HepG2 (cell line): ENCODE results near the gene BBLN. TPM values are rescaled to one million over a fixed set of nuclear protein-coding genes. Genes with fewer than 3 reads are reported as not detected.

Experiments used
- ARNTL ChIP-seq: sonication (generic); formaldehyde crosslinking; IDR thresholded peaks from 2 replicates; pipeline ENCODE4 v1.4.0; 2020; ENCODE audit warnings: mild to moderate bottlenecking, missing genetic modification reagents
- BHLHE40 ChIP-seq: IDR thresholded peaks from 2 replicates; pipeline ENCODE4 v1.6.1; 2011; ENCODE audit warnings: low read length, improper control_type of control experiment
- CBFB ChIP-seq: sonication (generic); formaldehyde crosslinking; IDR thresholded peaks from 2 replicates; pipeline ENCODE4 v1.4.0; 2020; ENCODE audit warnings: missing genetic modification reagents
- CBX5 ChIP-seq: sonication (generic); formaldehyde crosslinking; IDR thresholded peaks from 2 replicates; pipeline ENCODE4 v1.4.0; 2020; ENCODE audit warnings: missing genetic modification reagents, borderline replicate concordance
- ESRRA ChIP-seq: sonication (generic); formaldehyde crosslinking; IDR thresholded peaks from 2 replicates; pipeline ENCODE4 v1.5.1; 2020; ENCODE audit warnings: mild to moderate bottlenecking, low read depth, missing genetic modification reagents
- HIVEP1 ChIP-seq: sonication (generic); formaldehyde crosslinking; IDR thresholded peaks from 2 replicates; pipeline ENCODE4 v1.4.0; 2020; ENCODE audit warnings: mild to moderate bottlenecking, missing genetic modification reagents
- HOXA3 ChIP-seq: sonication (generic); formaldehyde crosslinking; IDR thresholded peaks from 2 replicates; pipeline ENCODE4 v1.5.0; 2020; ENCODE audit warnings: missing genetic modification reagents
- KMT2B ChIP-seq: IDR thresholded peaks from 2 replicates; pipeline ENCODE4 v1.6.1; 2016; ENCODE audit warnings: missing genetic modification reagents, missing compliant biosample characterization
- MLLT10 ChIP-seq: sonication (generic); formaldehyde crosslinking; IDR thresholded peaks from 2 replicates; pipeline ENCODE4 v1.4.0; 2020; ENCODE audit warnings: missing genetic modification reagents
- NCOA5 ChIP-seq: sonication (generic); formaldehyde crosslinking; IDR thresholded peaks from 2 replicates; pipeline ENCODE4 v1.4.0; 2020; ENCODE audit warnings: missing genetic modification reagents
- NR2F6 ChIP-seq, 2 experiments: IDR thresholded peaks; 2 replicates each; pipeline ENCODE4 v1.6.1; 2016; ENCODE audit warnings: antibody characterized with exemption in 1 of 2, mild to moderate bottlenecking in 1 of 2
- PAF1 ChIP-seq: IDR thresholded peaks from 2 replicates; pipeline ENCODE4 v1.6.1; 2016; ENCODE audit warnings: missing genetic modification reagents, missing compliant biosample characterization
- PAX8 ChIP-seq: sonication (generic); formaldehyde crosslinking; IDR thresholded peaks from 2 replicates; pipeline ENCODE4 v1.8.0; 2022; ENCODE audit warnings: mild to moderate bottlenecking, missing genetic modification reagents, borderline replicate concordance
- PHF5A ChIP-seq: IDR thresholded peaks from one replicate; pipeline ENCODE4 v1.6.1; 2018; ENCODE audit warnings: low read depth, missing genetic modification reagents; ENCODE audit not compliant: unreplicated experiment
- POLR2A ChIP-seq, 2 experiments: IDR thresholded peaks; 2 replicates each; pipeline ENCODE4 v1.6.1; 2011; ENCODE audit warnings: low read depth in 2 of 2, low read length in 2 of 2, mild to moderate bottlenecking in 1 of 2, moderate library complexity in 1 of 2; ENCODE audit not compliant: insufficient read depth in 1 of 2
- PREB ChIP-seq: sonication (generic); formaldehyde crosslinking; IDR thresholded peaks from 2 replicates; pipeline ENCODE4 v1.4.0; 2020; ENCODE audit warnings: missing genetic modification reagents
- RFX1 ChIP-seq: fragments of 450-650 bp; IDR thresholded peaks from 2 replicates; pipeline ENCODE4 v1.6.1; 2017
- YEATS4 ChIP-seq: sonication (generic); formaldehyde crosslinking; IDR thresholded peaks from 2 replicates; pipeline ENCODE4 v1.4.0; 2020; ENCODE audit warnings: missing genetic modification reagents, borderline replicate concordance
- ZFP41 ChIP-seq: sonication (generic); formaldehyde crosslinking; IDR thresholded peaks from 2 replicates; pipeline ENCODE4 v1.4.0; 2020; ENCODE audit warnings: mild to moderate bottlenecking, missing genetic modification reagents, borderline replicate concordance
- ZNF382 ChIP-seq: sonication (generic); formaldehyde crosslinking; IDR thresholded peaks from 2 replicates; pipeline ENCODE4 v1.5.0; 2020; ENCODE audit warnings: missing genetic modification reagents, mild to moderate bottlenecking, borderline replicate concordance
- ZNF556 ChIP-seq: sonication (generic); formaldehyde crosslinking; IDR thresholded peaks from 2 replicates; pipeline ENCODE4 v1.4.0; 2020; ENCODE audit warnings: mild to moderate bottlenecking, missing genetic modification reagents, borderline replicate concordance
- ZNF605 ChIP-seq: sonication (generic); formaldehyde crosslinking; IDR thresholded peaks from 2 replicates; pipeline ENCODE4 v1.8.0; 2022; ENCODE audit warnings: mild to moderate bottlenecking, missing genetic modification reagents
- ZNF704 ChIP-seq: sonication (generic); formaldehyde crosslinking; IDR thresholded peaks from 2 replicates; pipeline ENCODE4 v1.8.1; 2023; ENCODE audit warnings: mild to moderate bottlenecking, inconsistent platforms, moderate library complexity, missing genetic modification reagents, borderline replicate concordance
- ZNF790 ChIP-seq: sonication (generic); formaldehyde crosslinking; IDR thresholded peaks from 2 replicates; pipeline ENCODE4 v1.8.0; 2022; ENCODE audit warnings: missing genetic modification reagents, mild to moderate bottlenecking, borderline replicate concordance
- ZNF839 ChIP-seq: sonication (generic); formaldehyde crosslinking; IDR thresholded peaks from 2 replicates; pipeline ENCODE4 v1.4.0; 2020; ENCODE audit warnings: missing genetic modification reagents, mild to moderate bottlenecking, borderline replicate concordance
- polyA plus RNA-seq, 8 experiments: library from polyadenylated mRNA; depleted of rRNA in 3 of 8; stranded (reverse) in 7 of 8; unstranded in 1 of 8; fragments of >200 nt; fragmentation: Illumina TruSeq in 4 of 8; extraction: Trizol in 4 of 8; gene quantifications; 2 replicates each; pipeline versions ENCODE4 v1.2.1 to v1.2.3, GENCODE V29; 2011 to 2016; ENCODE audit warnings: low read depth in 4 of 8, missing spikeins in 1 of 8, mixed read lengths in 1 of 8; ENCODE audit not compliant: insufficient read depth in 1 of 8
- total RNA-seq, 5 experiments: library from RNA; depleted of rRNA; stranded (reverse); fragments of >200 nt; fragmentation: Illumina TruSeq; extraction: Trizol; gene quantifications; 2 replicates each; pipeline ENCODE4 v1.2.3, GENCODE V29; 2016; ENCODE audit warnings: low read depth in 1 of 5
- TF ChIP-seq, protein P1 (sequence below): sonication (generic); formaldehyde crosslinking; IDR thresholded peaks from 2 replicates; pipeline ENCODE4 v1.4.0; 2020; ENCODE audit warnings: mild to moderate bottlenecking, missing genetic modification reagents
- TF ChIP-seq, protein P2 (sequence below): sonication (generic); formaldehyde crosslinking; IDR thresholded peaks from 2 replicates; pipeline ENCODE4 v1.9.0; 2022; ENCODE audit warnings: low read depth, missing genetic modification reagents

Gene BBLN
- total and polyA plus RNA-seq, 2 of the 13 experiments (the other 11 are each of a cell fraction or from before 2014, with no cell fraction given), result 27.6 to 33.1 TPM

DNA sequence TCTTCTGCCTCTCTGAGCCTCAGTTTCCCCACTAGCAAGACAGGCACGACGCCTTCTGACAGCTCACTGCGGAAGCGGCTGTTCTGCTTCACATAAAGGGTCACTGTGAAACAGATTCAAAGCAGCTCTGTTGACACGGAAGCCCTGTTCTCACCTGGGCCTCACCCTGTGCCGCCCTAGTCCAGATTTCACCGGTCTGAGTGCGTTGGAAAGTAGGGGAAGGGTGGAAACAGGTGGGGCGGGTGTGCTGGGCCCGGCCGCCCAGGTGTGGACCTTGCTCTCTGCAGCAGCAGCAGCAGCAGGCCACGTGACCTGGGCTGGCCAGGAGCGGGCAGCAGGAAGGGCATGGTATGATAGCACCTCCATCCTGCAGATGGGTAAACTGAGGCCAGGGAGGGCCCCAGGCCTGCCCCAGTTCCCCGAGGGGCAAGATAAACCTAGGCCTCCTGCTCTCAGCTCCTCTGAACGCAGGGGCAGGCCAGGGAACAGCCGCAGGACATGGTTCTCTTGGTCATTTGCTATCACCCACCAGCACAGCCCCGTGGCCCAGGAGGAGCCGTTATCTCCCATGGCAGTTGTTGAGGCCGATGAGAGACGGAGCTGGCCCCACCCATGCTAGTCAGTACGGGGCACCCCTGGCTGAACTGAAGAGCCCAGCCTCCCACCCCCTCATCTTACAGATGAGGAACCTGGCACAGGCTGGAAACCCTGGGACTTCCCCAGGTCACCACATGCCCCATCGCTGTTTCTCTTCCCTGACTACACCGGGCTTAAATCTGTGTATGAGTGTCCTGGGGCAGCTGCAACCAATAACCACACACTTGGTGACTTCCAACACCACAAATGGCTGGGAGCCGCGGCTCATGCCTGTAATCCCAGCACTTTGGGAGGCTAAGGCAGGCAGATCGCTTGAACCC lies 44.6 kb upstream of the BBLN start (continued):
- TF ChIP-seq, protein P1, sequence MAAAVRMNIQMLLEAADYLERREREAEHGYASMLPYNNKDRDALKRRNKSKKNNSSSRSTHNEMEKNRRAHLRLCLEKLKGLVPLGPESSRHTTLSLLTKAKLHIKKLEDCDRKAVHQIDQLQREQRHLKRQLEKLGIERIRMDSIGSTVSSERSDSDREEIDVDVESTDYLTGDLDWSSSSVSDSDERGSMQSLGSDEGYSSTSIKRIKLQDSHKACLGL (CRISPR knock-in tag), result peak; percentile 76; the same call in 1 of the 2 replicates
- TF ChIP-seq PREB (no peak), PAF1 (CRISPR knock-in tag) (no peak), ZNF382 (no peak), BHLHE40 (peak; percentile 82), ZNF839 (CRISPR knock-in tag) (no peak), ZNF556 (peak; percentile 94), POLR2A (IDR thresholded peaks at IDR 0.05; ENCODE audit: insufficient read depth in 1 of 2, low read depth in 2 of 2, low read length in 2 of 2) (peak in 1 of 2 experiments; percentile 43; a peak in 1 of 4 replicates), ESRRA (CRISPR knock-in tag) (peak; percentile 89), PAX8 (CRISPR knock-in tag) (no peak), NR2F6 (IDR thresholded peaks at IDR 0.05) (peak; percentile 78), NR2F6 (CRISPR knock-in tag; IDR thresholded peaks at IDR 0.05) (peak; percentile 92), NCOA5 (no peak), HIVEP1 (CRISPR knock-in tag) (peak; percentile 95), MLLT10 (CRISPR knock-in tag) (no peak), ZNF704 (CRISPR knock-in tag) (no peak), ZNF605 (CRISPR knock-in tag) (peak; percentile 70), PHF5A (no peak), KMT2B (CRISPR knock-in tag) (peak; percentile 61; the same call in 1 of the 2 replicates), HOXA3 (CRISPR knock-in tag) (peak; percentile 93), YEATS4 (peak; percentile 88; the same call in 1 of the 2 replicates), ARNTL (CRISPR knock-in tag) (peak; percentile 99), CBX5 (CRISPR knock-in tag) (peak; percentile 79), RFX1 (no peak), ZNF790 (no peak), ZFP41 (CRISPR knock-in tag) (peak; percentile 27; the same call in 1 of the 2 replicates), CBFB (CRISPR knock-in tag) (0 out of 2 replicates have a peak, but pooled peaks have one; percentile 41)
- TF ChIP-seq, protein P2, sequence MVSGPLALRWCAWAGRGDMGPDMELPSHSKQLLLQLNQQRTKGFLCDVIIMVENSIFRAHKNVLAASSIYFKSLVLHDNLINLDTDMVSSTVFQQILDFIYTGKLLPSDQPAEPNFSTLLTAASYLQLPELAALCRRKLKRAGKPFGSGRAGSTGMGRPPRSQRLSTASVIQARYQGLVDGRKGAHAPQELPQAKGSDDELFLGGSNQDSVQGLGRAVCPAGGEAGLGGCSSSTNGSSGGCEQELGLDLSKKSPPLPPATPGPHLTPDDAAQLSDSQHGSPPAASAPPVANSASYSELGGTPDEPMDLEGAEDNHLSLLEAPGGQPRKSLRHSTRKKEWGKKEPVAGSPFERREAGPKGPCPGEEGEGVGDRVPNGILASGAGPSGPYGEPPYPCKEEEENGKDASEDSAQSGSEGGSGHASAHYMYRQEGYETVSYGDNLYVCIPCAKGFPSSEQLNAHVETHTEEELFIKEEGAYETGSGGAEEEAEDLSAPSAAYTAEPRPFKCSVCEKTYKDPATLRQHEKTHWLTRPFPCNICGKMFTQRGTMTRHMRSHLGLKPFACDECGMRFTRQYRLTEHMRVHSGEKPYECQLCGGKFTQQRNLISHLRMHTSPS (CRISPR knock-in tag), result peak; percentile 97
